ENCODE results near the gene C11orf21. TPM values are rescaled to one million over a fixed set of nuclear protein-coding genes. Genes with fewer than 3 reads are reported as not detected.
"Not testable (repeated sequence)": the region's sequence is repeated elsewhere in the genome, so short reads cannot be mapped to it uniquely, and the experiment has no call there.

The C11orf21 gene
- 0.08 TPM for total RNA-seq

- no peak for ATAC-seq
Measured at GRCh38 chr11:2301631-2302305, at the start of gene C11orf21, which contains the start of gene TSPAN32. Gene C11orf21, minus strand, starts transcription at chr11:2301918. Its CDS starts 110 bp downstream, at chr11:2301808. Gene TSPAN32, plus strand, starts transcription at chr11:2302013. Its CDS starts 137 bp downstream, at chr11:2302150.

- no peak for ATAC-seq
Measured at GRCh38 chr11:2348986-2349385, 47.3 kb upstream of the C11orf21 start.

GRCh38 chr11:2347308-2347830, 45.7 kb upstream of the C11orf21 start:
- no peak for ATAC-seq

- no peak for ATAC-seq
Measured at GRCh38 chr11:2346586-2347307, 45.0 kb upstream of the C11orf21 start.

GRCh38 chr11:2346014-2346413, 44.3 kb upstream of the C11orf21 start:
- ATAC-seq: no peak

GRCh38 chr11:2345050-2345449, 43.3 kb upstream of the C11orf21 start:
- no peak for ATAC-seq

GRCh38 chr11:2343502-2343901, 41.8 kb upstream of the C11orf21 start:
- ATAC-seq: no peak

- no peak for ATAC-seq
Measured at GRCh38 chr11:2342981-2343380, 41.3 kb upstream of the C11orf21 start.

- ATAC-seq: no peak
Measured at GRCh38 chr11:2342557-2342956, 40.8 kb upstream of the C11orf21 start.

- ATAC-seq: not testable (repeated sequence)
Measured at GRCh38 chr11:2338760-2339159, 37.0 kb upstream of the C11orf21 start.

- ATAC-seq: peak; percentile 13
Measured at GRCh38 chr11:2335286-2335685, 33.6 kb upstream of the C11orf21 start.

GRCh38 chr11:2333486-2334205, 31.9 kb upstream of the C11orf21 start:
- ATAC-seq: peak; percentile 21

GRCh38 chr11:2332569-2332968, 30.9 kb upstream of the C11orf21 start:
- ATAC-seq: not testable (repeated sequence)

- no peak for ATAC-seq
Measured at GRCh38 chr11:2331404-2331803, 29.7 kb upstream of the C11orf21 start.

GRCh38 chr11:2330696-2331095, 29.0 kb upstream of the C11orf21 start:
- no peak for ATAC-seq

- ATAC-seq: no peak
Measured at GRCh38 chr11:2329551-2329950, 27.8 kb upstream of the C11orf21 start.

GRCh38 chr11:2328656-2329354, 27.1 kb upstream of the C11orf21 start:
- no peak for ATAC-seq

- no peak for ATAC-seq
Measured at GRCh38 chr11:2328021-2328420, 26.3 kb upstream of the C11orf21 start.

- ATAC-seq: peak; percentile 55
Measured at GRCh38 chr11:2327032-2327431, 25.3 kb upstream of the C11orf21 start.

- peak; percentile 97 for ATAC-seq
Measured at GRCh38 chr11:2325719-2326118, 24.0 kb upstream of the C11orf21 start.

GRCh38 chr11:2325123-2325522, 23.4 kb upstream of the C11orf21 start:
- ATAC-seq: no peak

- ATAC-seq: no peak
Measured at GRCh38 chr11:2321311-2321683, 19.6 kb upstream of the C11orf21 start.
